ENCODE measurements around the gene KLF7. TPM values are rescaled to one million over a fixed set of nuclear protein-coding genes. Genes with fewer than 3 reads are reported as not detected.

The KLF7 gene
- total RNA-seq, 2 experiments from 2014 or later: 17.9 to 22.9 TPM

GRCh38 chr2:207064128-207064690 lies 101.5 kb downstream of the KLF7 start:
- H3K27ac Mint-ChIP-seq: no peak overlapping the region
- ATAC-seq (ENCODE audit: low read depth): no peak

GRCh38 chr2:207061181-207061580 lies 104.6 kb downstream of the KLF7 start:
- H3K27ac Mint-ChIP-seq: no peak overlapping the region
- H3K27me3 Mint-ChIP-seq: peaks cover 13% of the 10 kb centered on the region
- DNase-seq: no peak
- no peak for ATAC-seq (ENCODE audit: low read depth)
- no peak overlapping the region for H3K4me3 Mint-ChIP-seq
- POLR2A ChIA-PET: no interaction called here
- H3K4me1 Mint-ChIP-seq: no peaks in the 10 kb centered on the region
- H3K9me3 Mint-ChIP-seq: no peaks in the 10 kb centered on the region
- H3K36me3 Mint-ChIP-seq: no peaks in the 10 kb centered on the region

More at GRCh38 chr2:207064128-207064690, 101.5 kb downstream of the KLF7 start:
- peaks cover 3% of the 10 kb centered on the region for H3K36me3 Mint-ChIP-seq
- peaks cover 3% of the 10 kb centered on the region for H3K27me3 Mint-ChIP-seq
- H3K9me3 Mint-ChIP-seq: no peaks in the 10 kb centered on the region
- H3K4me1 Mint-ChIP-seq: peaks cover 6% of the 10 kb centered on the region
- POLR2A ChIA-PET: no interaction called here
- no peak for DNase-seq
- H3K4me3 Mint-ChIP-seq: no peak overlapping the region

GRCh38 chr2:207055257-207055656 lies 110.5 kb downstream of the KLF7 start:
- Mint-ChIP-seq H3K4me3 (no peak overlapping the region), H3K4me1 (no peaks in the 10 kb centered on the region), H3K9me3 (peaks cover 5% of the 10 kb centered on the region), H3K27me3 (peaks cover 10% of the 10 kb centered on the region), H3K36me3 (peaks cover 5% of the 10 kb centered on the region), H3K27ac (no peak overlapping the region)
- POLR2A ChIA-PET: no interaction called here
- DNase-seq: no peak
- no peak for ATAC-seq (ENCODE audit: low read depth)

- ATAC-seq (ENCODE audit: low read depth): no peak
- POLR2A ChIA-PET: no interaction called here
- Mint-ChIP-seq H3K9me3 (peaks cover 5% of the 10 kb centered on the region), H3K27me3 (peaks cover 10% of the 10 kb centered on the region), H3K27ac (no peak overlapping the region), H3K4me1 (no peaks in the 10 kb centered on the region), H3K4me3 (no peak overlapping the region), H3K36me3 (peaks cover 5% of the 10 kb centered on the region)
- DNase-seq: no peak
Observed at GRCh38 chr2:207054521-207054920, 111.2 kb downstream of the KLF7 start.

GRCh38 chr2:207051385-207051965 lies 114.3 kb downstream of the KLF7 start:
- POLR2A ChIA-PET: no interaction called here
- Mint-ChIP-seq H3K4me1 (peaks cover 6% of the 10 kb centered on the region), H3K27me3 (no peaks in the 10 kb centered on the region), H3K4me3 (no peak overlapping the region), H3K27ac (no peak overlapping the region), H3K36me3 (peaks cover 5% of the 10 kb centered on the region), H3K9me3 (peaks cover 5% of the 10 kb centered on the region)
- ATAC-seq (ENCODE audit: low read depth) (no peak), DNase-seq (no peak)

- no peak for ATAC-seq (ENCODE audit: low read depth)
- no peak overlapping the region for H3K27ac Mint-ChIP-seq
- peaks cover 7% of the 10 kb centered on the region for H3K27me3 Mint-ChIP-seq
Observed at GRCh38 chr2:207049122-207049521, 116.6 kb downstream of the KLF7 start.

DNA sequence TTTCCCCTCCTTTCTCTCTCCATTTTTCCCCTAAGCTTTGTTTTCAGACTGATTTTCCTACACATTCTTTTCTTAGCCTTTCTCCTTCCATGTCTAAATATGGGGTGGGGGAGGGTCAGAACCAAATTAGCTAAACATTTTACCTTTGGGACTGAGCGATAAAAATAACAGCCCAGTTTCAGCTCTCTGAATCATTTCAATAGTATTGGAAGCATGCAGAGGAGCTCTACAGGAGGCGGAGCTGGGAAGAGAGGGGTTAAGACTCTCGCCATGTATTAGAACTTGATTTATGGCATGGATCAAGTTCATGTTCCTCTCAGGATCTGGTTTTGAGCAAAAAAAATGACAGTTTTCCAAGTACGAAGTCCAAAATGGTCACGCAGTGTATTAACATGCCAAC lies 117.3 kb downstream of the KLF7 start:
- H3K36me3 Mint-ChIP-seq: peaks cover 5% of the 10 kb centered on the region
- no peak overlapping the region for H3K4me3 Mint-ChIP-seq

More at GRCh38 chr2:207049122-207049521, 116.6 kb downstream of the KLF7 start:
- Mint-ChIP-seq H3K9me3 (peaks cover 5% of the 10 kb centered on the region), H3K4me1 (peaks cover 9% of the 10 kb centered on the region), H3K4me3 (no peak overlapping the region), H3K36me3 (peaks cover 5% of the 10 kb centered on the region)
- POLR2A ChIA-PET: interaction anchor here (1.1 kb wide), 1 partner anchor 95 kb away, joined by 3 read pairs; no protein-coding TSS in a partner anchor
- DNase-seq: no peak

GRCh38 chr2:207046724-207047123 lies 119.0 kb downstream of the KLF7 start:
- peaks cover 11% of the 10 kb centered on the region for H3K27me3 Mint-ChIP-seq
- DNase-seq: no peak
- peak overlapping the region; percentile 23 for H3K4me3 Mint-ChIP-seq
- peaks cover 2% of the 10 kb centered on the region for H3K9me3 Mint-ChIP-seq
- peak overlapping the region; percentile 11 for H3K27ac Mint-ChIP-seq
- no peaks in the 10 kb centered on the region for H3K36me3 Mint-ChIP-seq
- ATAC-seq (ENCODE audit: low read depth): peak; percentile 88
- POLR2A ChIA-PET: no interaction called here
- peaks cover 9% of the 10 kb centered on the region for H3K4me1 Mint-ChIP-seq

More for the DNA sequence above, 117.3 kb downstream of the KLF7 start:
- Mint-ChIP-seq H3K27ac (no peak overlapping the region), H3K4me1 (peaks cover 9% of the 10 kb centered on the region), H3K9me3 (peaks cover 5% of the 10 kb centered on the region), H3K27me3 (peaks cover 7% of the 10 kb centered on the region)
- ATAC-seq (ENCODE audit: low read depth) (no peak), DNase-seq (no peak)
- POLR2A ChIA-PET: interaction anchor here (1.1 kb wide), 1 partner anchor 96 kb away, joined by 3 read pairs; no protein-coding TSS in a partner anchor

GRCh38 chr2:207045531-207045930 lies 120.2 kb downstream of the KLF7 start:
- H3K36me3 Mint-ChIP-seq: no peaks in the 10 kb centered on the region
- POLR2A ChIA-PET: no interaction called here
- H3K27me3 Mint-ChIP-seq: peaks cover 14% of the 10 kb centered on the region
- no peak overlapping the region for H3K27ac Mint-ChIP-seq
- H3K4me3 Mint-ChIP-seq: no peak overlapping the region
- ATAC-seq (ENCODE audit: low read depth): no peak
- DNase-seq: no peak
- peaks cover 9% of the 10 kb centered on the region for H3K4me1 Mint-ChIP-seq
- no peaks in the 10 kb centered on the region for H3K9me3 Mint-ChIP-seq

DNA sequence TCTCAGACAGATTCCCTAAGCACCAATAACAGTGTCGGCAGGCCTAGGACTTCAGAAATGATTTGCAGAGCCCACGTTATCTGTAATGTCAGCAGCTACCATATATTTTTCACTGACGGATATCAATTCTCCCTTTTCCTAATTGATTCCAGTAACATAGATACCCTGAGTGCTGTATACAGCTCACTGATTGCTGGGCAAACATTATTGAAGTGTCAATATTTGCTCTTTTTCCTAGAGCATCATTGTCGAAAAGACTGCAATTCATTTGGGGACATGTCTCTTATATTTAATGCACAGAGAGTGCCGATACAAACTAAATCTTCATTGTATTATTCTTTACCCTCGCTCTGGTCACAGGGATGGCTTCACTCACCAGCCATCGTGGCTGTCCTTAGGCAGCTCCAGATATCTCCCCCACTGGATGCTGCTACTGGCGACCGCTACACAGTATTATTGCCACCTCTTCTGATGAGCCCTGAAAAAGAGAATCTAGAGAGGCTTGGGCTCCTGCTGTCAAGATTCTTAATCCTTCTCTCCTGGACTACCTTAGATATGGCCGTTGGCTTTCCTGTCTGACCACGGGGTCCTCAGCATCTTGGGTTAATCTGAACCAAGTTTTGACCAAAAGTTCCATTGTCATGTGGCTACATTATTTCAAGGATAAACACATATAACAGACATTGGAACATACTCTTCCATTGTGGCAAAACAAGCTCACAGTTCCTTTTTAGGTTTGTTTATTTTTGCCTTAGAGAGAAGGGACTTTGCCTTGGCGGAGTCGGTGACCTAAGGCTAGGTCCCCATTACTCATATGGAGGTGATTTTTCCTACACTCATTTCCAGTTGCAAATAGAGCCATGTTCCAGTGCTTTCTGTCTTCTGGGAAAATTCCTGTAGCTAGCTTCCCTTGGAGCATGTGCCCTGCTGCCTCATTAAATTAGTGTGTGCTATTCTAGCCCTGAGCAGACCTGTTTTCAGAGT lies 121.1 kb downstream of the KLF7 start:
- Mint-ChIP-seq H3K4me3 (no peak overlapping the region), H3K4me1 (peaks cover 9% of the 10 kb centered on the region), H3K27me3 (peaks cover 17% of the 10 kb centered on the region), H3K9me3 (no peaks in the 10 kb centered on the region), H3K36me3 (no peaks in the 10 kb centered on the region), H3K27ac (no peak overlapping the region)
- POLR2A ChIA-PET: no interaction called here
- DNase-seq (no peak), ATAC-seq (ENCODE audit: low read depth) (no peak)

GRCh38 chr2:207042841-207043240 lies 122.9 kb downstream of the KLF7 start:
- Mint-ChIP-seq H3K27ac (no peak overlapping the region), H3K36me3 (no peaks in the 10 kb centered on the region), H3K4me3 (no peak overlapping the region), H3K9me3 (no peaks in the 10 kb centered on the region), H3K27me3 (peaks cover 17% of the 10 kb centered on the region), H3K4me1 (peaks cover 9% of the 10 kb centered on the region)
- ATAC-seq (ENCODE audit: low read depth) (no peak), DNase-seq (no peak)
- POLR2A ChIA-PET: no interaction called here

DNA sequence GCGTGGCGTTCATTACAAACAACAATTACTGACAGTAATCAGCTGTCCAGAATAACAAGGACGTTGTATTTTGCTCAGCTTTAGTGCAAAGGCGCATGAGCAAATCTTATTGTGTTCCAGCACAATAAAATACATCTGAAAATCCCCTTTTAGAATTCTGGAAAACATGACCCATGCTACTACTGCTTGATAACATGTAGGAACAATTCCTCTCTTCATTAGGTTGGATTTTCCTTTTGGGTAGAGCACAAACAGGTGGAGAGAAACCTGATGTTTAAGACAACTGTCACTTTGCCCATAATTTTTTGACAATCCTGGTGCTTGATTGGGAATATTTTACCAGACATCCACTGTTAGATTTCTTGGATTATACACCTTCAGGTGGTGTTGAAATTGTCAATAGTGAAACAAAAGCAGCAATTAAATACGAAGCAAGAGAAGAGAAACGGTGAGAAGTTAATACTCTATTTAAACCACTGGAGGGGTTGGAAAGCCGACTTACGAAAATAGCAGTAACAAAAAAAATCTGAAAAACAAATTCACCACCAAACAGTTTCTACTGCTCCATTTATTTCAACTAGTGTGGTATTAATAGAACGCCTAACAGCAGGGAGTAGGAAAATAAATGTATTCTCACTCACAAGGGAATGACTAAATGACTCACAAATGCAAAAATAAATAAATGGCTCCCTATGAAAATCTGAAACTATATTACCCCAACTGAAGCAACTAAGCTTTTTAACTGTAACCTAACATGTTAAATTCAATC lies 123.8 kb downstream of the KLF7 start:
- no peaks in the 10 kb centered on the region for H3K36me3 Mint-ChIP-seq
- ATAC-seq (ENCODE audit: low read depth) (no peak), DNase-seq (no peak)
- peaks cover 17% of the 10 kb centered on the region for H3K27me3 Mint-ChIP-seq
- H3K4me1 Mint-ChIP-seq: peaks cover 8% of the 10 kb centered on the region
- no peaks in the 10 kb centered on the region for H3K9me3 Mint-ChIP-seq
- POLR2A ChIA-PET: no interaction called here
- H3K4me3 Mint-ChIP-seq: no peak overlapping the region
- no peak overlapping the region for H3K27ac Mint-ChIP-seq

- Mint-ChIP-seq H3K27me3 (peaks cover 17% of the 10 kb centered on the region), H3K9me3 (no peaks in the 10 kb centered on the region), H3K4me3 (no peak overlapping the region), H3K4me1 (peaks cover 2% of the 10 kb centered on the region), H3K27ac (no peak overlapping the region), H3K36me3 (no peaks in the 10 kb centered on the region)
- POLR2A ChIA-PET: no interaction called here
- ATAC-seq (ENCODE audit: low read depth) (no peak), DNase-seq (no peak)
Observed at GRCh38 chr2:207041279-207041678, 124.5 kb downstream of the KLF7 start.

Measured in activated naive CD8-positive, alpha-beta T cell treated with anti-CD3 and anti-CD28 coated beads, Interleukin-2, amount 10 ng/mL, durations not matched to agents 7 days and 5 days (primary cell).